K562 (cell line): ENCODE data around the gene PDPK1.

Source experiments
- ATF2 ChIP-seq: sonication (generic); formaldehyde crosslinking; IDR thresholded peaks from 2 replicates; pipeline ENCODE4 v1.8.1; 2022; ENCODE audit warnings: missing genetic modification reagents
- CTCF ChIP-seq, 3 experiments: IDR thresholded peaks in 2 of 3; conservative IDR thresholded peaks in 1 of 3; 2 replicates each; pipeline ENCODE4 v1.5.1; 2011 to 2012; ENCODE audit warnings: low read length in 3 of 3, mild to moderate bottlenecking in 3 of 3, control low read depth in 2 of 3, improper control_type of control experiment in 1 of 3, inconsistent platforms in 1 of 3, low read depth in 1 of 3, mixed read lengths in 1 of 3, moderate library complexity in 1 of 3; ENCODE audit not compliant: insufficient read depth in 2 of 3

GRCh38 chr16:2535625-2536013, 2.2 kb upstream of the PDPK1 start:
- TF ChIP-seq ATF2 (CRISPR knock-in tag) (no peak), CTCF (IDR thresholded peaks at IDR 0.05 in 2 of 3, conservative IDR thresholded peaks at IDR 0.05 in 1 of 3; ENCODE audit: insufficient read depth in 2 of 3, low read depth in 1 of 3, low read length in 3 of 3) (no peak)
